Smooth muscle cell (in vitro differentiated cells): ENCODE results near the gene CDC20. TPM values are rescaled to one million over a fixed set of nuclear protein-coding genes. Genes with fewer than 3 reads are reported as not detected.

ENCODE experiments used
- DNase-seq: peaks from one replicate; lab custom pipeline; 2025; ENCODE audit not compliant: unreplicated experiment; lab: John Stamatoyannopoulos, UW
- H2AFZ ChIP-seq: fragments of 200-600 bp; sonication (generic); 2 replicates; pipeline ENCODE4 v1.6.0; 2016; ENCODE audit warnings: antibody characterized with exemption, low read depth, mild to moderate bottlenecking
- H3F3A ChIP-seq: fragments of 200-600 bp; sonication (generic); 2 replicates; pipeline ENCODE4 v1.6.0; 2017; ENCODE audit warnings: antibody characterized with exemption, low read depth
- H3K27ac ChIP-seq: fragments of 200-600 bp; sonication (generic); 2 replicates; pipeline ENCODE4 v1.5.1; 2016; ENCODE audit warnings: low read depth, mild to moderate bottlenecking
- H3K27me3 ChIP-seq: fragments of 200-600 bp; sonication (generic); 2 replicates; pipeline ENCODE4 v1.6.1; 2016; ENCODE audit warnings: low read depth, mild to moderate bottlenecking
- H3K36me3 ChIP-seq: fragments of 200-600 bp; sonication (generic); 2 replicates; pipeline ENCODE4 v1.5.1; 2016; ENCODE audit warnings: low read depth
- H3K4me1 ChIP-seq: fragments of 200-600 bp; sonication (generic); 2 replicates; pipeline ENCODE4 v1.5.1; 2016; ENCODE audit warnings: low read depth
- H3K4me2 ChIP-seq: fragments of 200-600 bp; sonication (generic); 2 replicates; pipeline ENCODE4 v1.6.0; 2016; ENCODE audit warnings: mild to moderate bottlenecking
- H3K4me3 ChIP-seq: fragments of 200-600 bp; sonication (generic); 2 replicates; pipeline ENCODE4 v1.5.1; 2016; ENCODE audit warnings: mild to moderate bottlenecking
- H3K79me2 ChIP-seq: fragments of 200-600 bp; sonication (generic); 2 replicates; pipeline ENCODE4 v1.6.0; 2016; ENCODE audit warnings: low read depth, mild to moderate bottlenecking
- H3K9ac ChIP-seq: fragments of 200-600 bp; sonication (generic); 2 replicates; pipeline ENCODE4 v1.6.0; 2016; ENCODE audit warnings: low read depth
- H3K9me3 ChIP-seq: fragments of 200-600 bp; sonication (generic); replicated peaks from 2 replicates; pipeline ENCODE4 v1.5.1; 2016; ENCODE audit warnings: low read depth
- H4K20me1 ChIP-seq: fragments of 200-600 bp; sonication (generic); 2 replicates; pipeline ENCODE4 v1.6.0; 2016; ENCODE audit warnings: low read depth
- WGBS: methylation state at CpG from one replicate; pipeline ENCODE4 v1.1.7; 2016; ENCODE audit warnings: low lambda C conversion rate; 5-methylcytosine and 5-hydroxymethylcytosine counted together
- polyA plus RNA-seq: library from polyadenylated mRNA; unstranded; fragments of >200 nt; fragmentation: Nextera tagmentation; extraction: Ambion mirVana; gene quantifications from 2 replicates; pipeline ENCODE4 v1.2.1, GENCODE V29; 2016
- total RNA-seq: library from RNA; depleted of rRNA; stranded (reverse); fragments of >200 nt; gene quantifications from 2 replicates; pipeline ENCODE4 v1.2.3, GENCODE V29; 2014
- TF ChIP-seq, protein P1 (sequence below): fragments of 200-600 bp; sonication (generic); IDR thresholded peaks from 2 replicates; pipeline ENCODE4 v1.5.1; 2017; ENCODE audit warnings: borderline replicate concordance, mild to moderate bottlenecking, antibody characterized with exemption; ENCODE audit not compliant: insufficient read depth, poor library complexity, severe bottlenecking

Gene CDC20
- total and polyA plus RNA-seq, 2 experiments from 2014 or later: 17.4 to 18.7 TPM

DNA sequence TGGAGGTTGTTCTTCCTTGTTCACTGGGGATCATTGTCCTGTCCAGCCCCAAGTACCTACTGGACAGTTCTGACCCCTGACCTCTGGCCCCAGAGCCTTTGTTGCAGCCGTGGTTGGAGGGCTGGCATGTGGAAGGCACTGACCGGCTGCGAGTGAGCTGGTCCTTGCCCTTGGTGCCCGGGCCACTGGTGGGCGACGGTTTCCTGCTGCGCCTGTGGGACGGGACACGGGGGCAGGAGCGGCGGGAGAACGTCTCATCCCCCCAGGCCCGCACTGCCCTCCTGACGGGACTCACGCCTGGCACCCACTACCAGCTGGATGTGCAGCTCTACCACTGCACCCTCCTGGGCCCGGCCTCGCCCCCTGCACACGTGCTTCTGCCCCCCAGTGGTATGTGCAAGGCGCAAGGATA lies 46.6 kb upstream of the CDC20 start:
- Histone ChIP-seq H3K79me2 (no peaks in the 10 kb centered on the region), H3K4me3 (no peak overlapping the region), H3K4me1 (no peaks in the 10 kb centered on the region), H4K20me1 (no peaks in the 10 kb centered on the region), H3K9ac (no peak overlapping the region), H3K4me2 (no peak overlapping the region), H3F3A (no peaks in the 10 kb centered on the region), H3K27me3 (no peaks in the 10 kb centered on the region), H2AFZ (no peak overlapping the region), H3K27ac (no peak overlapping the region), H3K36me3 (no peaks in the 10 kb centered on the region), H3K9me3 (no peaks in the 10 kb centered on the region)
- DNase-seq: no peak
- TF ChIP-seq, protein P1, sequence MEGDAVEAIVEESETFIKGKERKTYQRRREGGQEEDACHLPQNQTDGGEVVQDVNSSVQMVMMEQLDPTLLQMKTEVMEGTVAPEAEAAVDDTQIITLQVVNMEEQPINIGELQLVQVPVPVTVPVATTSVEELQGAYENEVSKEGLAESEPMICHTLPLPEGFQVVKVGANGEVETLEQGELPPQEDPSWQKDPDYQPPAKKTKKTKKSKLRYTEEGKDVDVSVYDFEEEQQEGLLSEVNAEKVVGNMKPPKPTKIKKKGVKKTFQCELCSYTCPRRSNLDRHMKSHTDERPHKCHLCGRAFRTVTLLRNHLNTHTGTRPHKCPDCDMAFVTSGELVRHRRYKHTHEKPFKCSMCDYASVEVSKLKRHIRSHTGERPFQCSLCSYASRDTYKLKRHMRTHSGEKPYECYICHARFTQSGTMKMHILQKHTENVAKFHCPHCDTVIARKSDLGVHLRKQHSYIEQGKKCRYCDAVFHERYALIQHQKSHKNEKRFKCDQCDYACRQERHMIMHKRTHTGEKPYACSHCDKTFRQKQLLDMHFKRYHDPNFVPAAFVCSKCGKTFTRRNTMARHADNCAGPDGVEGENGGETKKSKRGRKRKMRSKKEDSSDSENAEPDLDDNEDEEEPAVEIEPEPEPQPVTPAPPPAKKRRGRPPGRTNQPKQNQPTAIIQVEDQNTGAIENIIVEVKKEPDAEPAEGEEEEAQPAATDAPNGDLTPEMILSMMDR: no peak
- 95% methylated on average over 18 of the region's 19 CpGs for WGBS

DNA sequence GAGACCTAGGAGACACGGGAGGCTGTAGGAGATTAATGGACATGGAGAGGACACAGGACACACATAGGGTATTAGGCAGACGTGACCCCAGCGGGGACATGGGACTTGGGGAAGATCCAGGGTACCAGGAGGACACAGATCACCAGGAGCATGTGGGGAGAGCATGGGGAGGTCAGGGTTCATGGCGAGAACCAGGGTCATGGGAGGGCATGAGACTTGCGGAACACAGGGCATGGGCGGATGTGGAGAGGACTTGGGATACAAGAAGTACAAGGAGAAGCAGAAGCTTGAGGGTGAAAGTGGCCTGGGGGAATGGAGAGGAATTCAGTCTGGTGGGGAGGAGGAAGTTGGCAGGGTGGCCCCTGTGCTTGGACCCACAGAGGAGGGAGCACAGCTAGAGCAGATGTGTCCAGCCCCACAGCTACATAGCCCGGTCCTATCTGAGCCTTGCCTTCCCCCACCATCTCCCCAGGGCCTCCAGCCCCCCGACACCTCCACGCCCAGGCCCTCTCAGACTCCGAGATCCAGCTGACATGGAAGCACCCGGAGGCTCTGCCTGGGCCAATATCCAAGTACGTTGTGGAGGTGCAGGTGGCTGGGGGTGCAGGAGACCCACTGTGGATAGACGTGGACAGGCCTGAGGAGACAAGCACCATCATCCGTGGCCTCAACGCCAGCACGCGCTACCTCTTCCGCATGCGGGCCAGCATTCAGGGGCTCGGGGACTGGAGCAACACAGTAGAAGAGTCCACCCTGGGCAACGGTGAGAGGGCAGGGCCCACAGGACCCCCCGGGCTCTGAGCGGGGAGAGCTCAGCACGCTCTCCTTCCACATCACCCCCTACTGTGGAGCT lies 45.9 kb upstream of the CDC20 start:
- Histone ChIP-seq H3K27me3 (no peaks in the 10 kb centered on the region), H3K27ac (no peak overlapping the region), H3F3A (no peaks in the 10 kb centered on the region), H3K4me3 (no peak overlapping the region), H3K4me2 (no peak overlapping the region), H4K20me1 (no peaks in the 10 kb centered on the region), H2AFZ (no peak overlapping the region), H3K9me3 (no peaks in the 10 kb centered on the region), H3K36me3 (no peaks in the 10 kb centered on the region), H3K79me2 (no peaks in the 10 kb centered on the region), H3K4me1 (no peaks in the 10 kb centered on the region), H3K9ac (no peak overlapping the region)
- no peak for DNase-seq
- TF ChIP-seq, protein P1: no peak
- WGBS: 95% methylated on average over 23 of the region's 24 CpGs

DNA sequence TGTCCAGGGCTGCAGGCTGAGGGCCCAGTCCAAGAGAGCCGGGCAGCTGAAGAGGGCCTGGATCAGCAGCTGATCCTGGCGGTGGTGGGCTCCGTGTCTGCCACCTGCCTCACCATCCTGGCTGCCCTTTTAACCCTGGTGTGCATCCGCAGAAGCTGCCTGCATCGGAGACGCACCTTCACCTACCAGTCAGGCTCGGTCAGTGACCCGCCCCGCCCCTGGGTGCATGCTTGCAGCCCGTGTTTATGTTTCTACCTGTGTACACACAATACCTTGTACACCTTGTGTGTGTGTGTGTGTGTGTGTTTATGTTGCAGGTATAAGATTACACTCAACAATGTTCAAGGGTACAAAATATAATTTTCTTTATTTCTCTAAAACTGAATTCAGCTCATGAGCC lies 45.0 kb upstream of the CDC20 start:
- Histone ChIP-seq H3K27ac (no peak overlapping the region), H3K36me3 (no peaks in the 10 kb centered on the region), H3K27me3 (no peaks in the 10 kb centered on the region), H3K4me1 (no peaks in the 10 kb centered on the region), H3F3A (no peaks in the 10 kb centered on the region), H4K20me1 (no peaks in the 10 kb centered on the region), H3K4me3 (no peak overlapping the region), H3K9me3 (no peaks in the 10 kb centered on the region), H3K4me2 (no peak overlapping the region), H3K79me2 (no peaks in the 10 kb centered on the region), H2AFZ (no peak overlapping the region), H3K9ac (no peak overlapping the region)
- TF ChIP-seq, protein P1: no peak
- no peak for DNase-seq
- WGBS: 87% methylated on average over 10 of the region's 10 CpGs

DNA sequence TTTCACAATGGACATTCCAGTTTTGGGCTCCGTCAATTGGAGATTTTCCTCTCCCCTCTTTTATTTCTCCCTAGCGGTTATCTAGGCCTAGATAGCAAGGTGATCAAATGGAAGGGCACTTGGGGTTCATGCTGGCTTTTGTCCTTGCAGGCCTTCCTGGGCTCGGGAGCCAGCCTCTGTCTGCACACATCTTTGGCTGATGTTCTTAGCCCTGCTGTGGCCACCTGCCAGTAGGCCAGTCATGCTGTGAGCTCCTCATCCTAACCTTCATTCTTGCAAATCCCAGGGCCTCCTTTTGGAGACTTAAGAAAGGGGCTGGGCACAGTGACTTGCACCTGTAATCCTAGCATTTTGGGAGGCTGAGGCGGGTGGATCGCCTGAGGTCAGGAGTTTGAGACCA lies 44.5 kb upstream of the CDC20 start:
- DNase-seq: no peak
- no peaks in the 10 kb centered on the region for H3K79me2 ChIP-seq
- no peaks in the 10 kb centered on the region for H3K9me3 ChIP-seq
- no peaks in the 10 kb centered on the region for H3K4me1 ChIP-seq
- WGBS: 93% methylated on average over 5 of the region's 5 CpGs
- H3K4me3 ChIP-seq: no peak overlapping the region
- no peaks in the 10 kb centered on the region for H3K36me3 ChIP-seq
- TF ChIP-seq, protein P1: no peak
- H3K4me2 ChIP-seq: no peak overlapping the region
- H3K27ac ChIP-seq: no peak overlapping the region
- H3K9ac ChIP-seq: no peak overlapping the region
- no peaks in the 10 kb centered on the region for H3K27me3 ChIP-seq
- no peaks in the 10 kb centered on the region for H3F3A ChIP-seq
- no peak overlapping the region for H2AFZ ChIP-seq
- no peaks in the 10 kb centered on the region for H4K20me1 ChIP-seq
